Measurements from ENCODE around the gene HIBADH.

Gene HIBADH

GRCh38 chr7:27617651-27618381 is 44.9 kb downstream of the HIBADH start:
- H3K27ac ChIP-seq, result no peak overlapping the region
- no peak for TF ChIP-seq CTCF (IDR thresholded peaks at IDR 0.05)

GRCh38 chr7:27616914-27617548 is 45.7 kb downstream of the HIBADH start:
- no peak overlapping the region for H3K27ac ChIP-seq
- TF ChIP-seq CTCF (IDR thresholded peaks at IDR 0.05) (no peak), ZFX (IDR thresholded peaks at IDR 0.05; ENCODE audit: borderline replicate concordance) (no peak)

- no peak overlapping the region for H3K27ac ChIP-seq
- TF ChIP-seq CTCF (IDR thresholded peaks at IDR 0.05) (no peak), ZFX (IDR thresholded peaks at IDR 0.05; ENCODE audit: borderline replicate concordance) (no peak)
These were observed 46.5 kb downstream of the HIBADH start for GRCh38 chr7:27616186-27616491.

GRCh38 chr7:27615420-27616185 is 47.1 kb downstream of the HIBADH start:
- no peak for TF ChIP-seq ZFX (IDR thresholded peaks at IDR 0.05; ENCODE audit: borderline replicate concordance)
- no peak for TF ChIP-seq CTCF (IDR thresholded peaks at IDR 0.05)
- no peak overlapping the region for H3K27ac ChIP-seq

GRCh38 chr7:27614095-27614494 is 48.6 kb downstream of the HIBADH start:
- no peak for TF ChIP-seq ZFX (IDR thresholded peaks at IDR 0.05; ENCODE audit: borderline replicate concordance)
- TF ChIP-seq CTCF (IDR thresholded peaks at IDR 0.05), result no peak
- H3K27ac ChIP-seq, result no peak overlapping the region

GRCh38 chr7:27611059-27611458 is 51.6 kb downstream of the HIBADH start:
- no peak overlapping the region for H3K27ac ChIP-seq
- no peak for TF ChIP-seq ZFX (IDR thresholded peaks at IDR 0.05; ENCODE audit: borderline replicate concordance)
- no peak for TF ChIP-seq CTCF (IDR thresholded peaks at IDR 0.05)
